Neutrophil (primary cell): ENCODE measurements around the gene TBC1D24.

ENCODE experiments used
- H3K27ac ChIP-seq: fragments of 200-600 bp; sonication (generic); 2 replicates; pipeline ENCODE4 v1.5.1; 2016; ENCODE audit warnings: mild to moderate bottlenecking, moderate library complexity
- H3K27me3 ChIP-seq: fragments of 200-600 bp; sonication (generic); 2 replicates; pipeline ENCODE4 v1.6.0; 2016; ENCODE audit warnings: mild to moderate bottlenecking
- H3K36me3 ChIP-seq: fragments of 200-600 bp; sonication (generic); 2 replicates; pipeline ENCODE4 v1.5.1; 2017
- H3K4me1 ChIP-seq, 2 experiments: fragments of 200-600 bp in 1 of 2; sonication (generic) in 1 of 2; 1 replicate in 1 of 2; 2 replicates in 1 of 2; pipeline versions ENCODE4 v1.5.1 to v1.6.1; 2013 to 2016; ENCODE audit warnings: low read depth in 1 of 2, low read length in 1 of 2, mild to moderate bottlenecking in 1 of 2, moderate library complexity in 1 of 2; ENCODE audit not compliant: control insufficient read depth in 1 of 2, insufficient read depth in 1 of 2
- H3K4me3 ChIP-seq, 2 experiments: fragments of 200-600 bp in 1 of 2; sonication (generic) in 1 of 2; 1 replicate in 1 of 2; 2 replicates in 1 of 2; pipeline ENCODE4 v1.5.1; 2013 to 2016; ENCODE audit warnings: low read depth in 1 of 2, low read length in 1 of 2, mild to moderate bottlenecking in 1 of 2, moderate library complexity in 1 of 2
- H3K9me3 ChIP-seq: fragments of 200-600 bp; sonication (generic); 2 replicates; pipeline ENCODE4 v1.5.1; 2016
- CTCF ChIP-seq: fragments of 200-600 bp; sonication (generic); IDR thresholded peaks from 2 replicates; pipeline ENCODE4 v1.5.1; 2016; ENCODE audit warnings: antibody characterized with exemption

Gene TBC1D24

GRCh38 chr16:2480948-2481347, 6.0 kb downstream of the TBC1D24 start:
- Histone ChIP-seq H3K36me3 (no peaks in the 10 kb centered on the region), H3K27me3 (peaks cover 6% of the 10 kb centered on the region), H3K4me3 (no peak overlapping the region), H3K9me3 (no peaks in the 10 kb centered on the region), H3K27ac (no peak overlapping the region), H3K4me1 (peaks cover under 1 to 2% of the 10 kb centered on the region in 2 experiments)
- TF ChIP-seq CTCF, result no peak

- no peak for TF ChIP-seq CTCF
- no peaks in the 10 kb centered on the region for H3K9me3 ChIP-seq
- no peak overlapping the region for H3K4me3 ChIP-seq
- no peak overlapping the region for H3K27ac ChIP-seq
- peaks cover under 1 to 4% of the 10 kb centered on the region in 2 experiments for H3K4me1 ChIP-seq
- no peaks in the 10 kb centered on the region for H3K36me3 ChIP-seq
- no peaks in the 10 kb centered on the region for H3K27me3 ChIP-seq
These were observed 6.7 kb downstream of the TBC1D24 start for GRCh38 chr16:2481676-2482075.

GRCh38 chr16:2482249-2482648, 7.3 kb downstream of the TBC1D24 start:
- Histone ChIP-seq H3K27me3 (peaks cover 5% of the 10 kb centered on the region), H3K4me1 (peaks cover 7 to 10% of the 10 kb centered on the region in 2 experiments), H3K4me3 (no peak overlapping the region), H3K27ac (no peak overlapping the region), H3K36me3 (no peaks in the 10 kb centered on the region), H3K9me3 (no peaks in the 10 kb centered on the region)
- TF ChIP-seq CTCF, result no peak

GRCh38 chr16:2482708-2483534, 8.0 kb downstream of the TBC1D24 start:
- TF ChIP-seq CTCF, result no peak
- no peaks in the 10 kb centered on the region for H3K36me3 ChIP-seq
- peaks cover 13 to 17% of the 10 kb centered on the region in 2 experiments for H3K4me1 ChIP-seq
- H3K4me3 ChIP-seq, result no peak overlapping the region
- H3K9me3 ChIP-seq, result no peaks in the 10 kb centered on the region
- peaks cover 11% of the 10 kb centered on the region for H3K27me3 ChIP-seq
- H3K27ac ChIP-seq, result no peak overlapping the region

GRCh38 chr16:2483939-2484897, 9.3 kb downstream of the TBC1D24 start:
- Histone ChIP-seq H3K36me3 (no peaks in the 10 kb centered on the region), H3K9me3 (no peaks in the 10 kb centered on the region), H3K4me3 (no peak overlapping the region), H3K27ac (no peak overlapping the region), H3K27me3 (peaks cover 14% of the 10 kb centered on the region), H3K4me1 (peaks cover 16 to 21% of the 10 kb centered on the region in 2 experiments)
- TF ChIP-seq CTCF, result no peak
